HG03442 (cell line): ENCODE measurements around the gene LILRA6.
"Not testable (repeated sequence)": the region's sequence is repeated elsewhere in the genome, so short reads cannot be mapped to it uniquely, and the experiment has no call there.

ENCODE experiments used
- ATAC-seq: cut with Tn5 transposase; IDR thresholded peaks from one replicate; pipeline ENCODE4 v1.9.1; 2021; ENCODE audit warnings: mild to moderate bottlenecking, moderate library complexity; ENCODE audit not compliant: unreplicated experiment

The LILRA6 gene

DNA sequence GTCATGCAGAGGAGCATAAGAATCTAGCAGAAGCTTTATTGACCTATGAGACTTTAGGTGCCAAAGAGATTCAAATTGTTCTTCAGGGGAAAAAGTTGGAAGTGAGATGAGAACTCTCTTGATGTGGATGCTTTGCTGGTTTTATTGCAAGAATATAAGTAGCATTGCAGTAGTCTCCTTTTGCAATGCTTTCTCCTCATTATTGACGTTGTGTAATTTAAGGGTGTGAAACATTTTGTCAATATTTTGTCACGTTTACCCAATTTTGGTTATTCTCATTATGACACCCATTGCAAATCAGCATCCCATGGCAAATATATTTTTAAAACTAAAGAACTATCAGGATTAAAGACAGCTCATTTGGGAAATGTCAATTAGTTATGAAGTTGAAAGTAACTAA lies 26.3 kb upstream of the LILRA6 start:
- ATAC-seq, result no peak

DNA sequence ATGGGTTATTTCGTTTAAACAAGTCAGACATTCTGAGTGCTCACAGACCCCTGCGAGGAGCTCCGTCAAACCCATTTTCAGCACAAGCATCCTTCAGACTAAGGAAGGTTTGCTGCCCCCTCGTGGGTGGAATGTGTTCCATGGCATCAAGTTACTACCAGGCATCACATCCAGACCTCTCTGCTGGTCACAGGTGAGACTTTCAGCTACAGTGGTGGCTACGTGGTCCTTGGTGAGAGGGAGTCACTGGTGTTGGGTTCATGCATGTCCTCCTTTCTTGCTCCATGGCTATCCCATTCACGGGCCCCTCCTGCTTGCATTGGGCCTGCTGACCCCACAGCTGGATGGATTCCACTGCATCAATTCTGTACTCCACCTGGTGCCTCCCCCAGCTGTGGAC lies 23.5 kb upstream of the LILRA6 start:
- ATAC-seq, result no peak

DNA sequence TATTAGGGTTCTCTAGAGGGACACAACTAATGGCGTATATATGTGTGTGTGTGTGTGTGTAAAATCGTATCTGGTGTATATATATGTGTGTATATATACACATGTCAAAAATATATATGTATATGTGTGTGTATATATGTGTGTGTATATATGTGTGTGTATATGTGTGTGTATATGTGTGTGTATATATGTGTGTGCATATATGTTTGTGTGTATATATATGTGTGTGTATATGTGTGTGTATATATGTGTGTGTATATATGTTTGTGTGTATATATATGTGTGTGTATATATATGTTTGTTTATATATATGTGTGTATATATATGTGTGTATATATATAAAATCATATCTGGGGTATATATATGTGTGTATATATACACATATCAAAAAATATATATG lies 19.9 kb upstream of the LILRA6 start:
- ATAC-seq, result no peak

DNA sequence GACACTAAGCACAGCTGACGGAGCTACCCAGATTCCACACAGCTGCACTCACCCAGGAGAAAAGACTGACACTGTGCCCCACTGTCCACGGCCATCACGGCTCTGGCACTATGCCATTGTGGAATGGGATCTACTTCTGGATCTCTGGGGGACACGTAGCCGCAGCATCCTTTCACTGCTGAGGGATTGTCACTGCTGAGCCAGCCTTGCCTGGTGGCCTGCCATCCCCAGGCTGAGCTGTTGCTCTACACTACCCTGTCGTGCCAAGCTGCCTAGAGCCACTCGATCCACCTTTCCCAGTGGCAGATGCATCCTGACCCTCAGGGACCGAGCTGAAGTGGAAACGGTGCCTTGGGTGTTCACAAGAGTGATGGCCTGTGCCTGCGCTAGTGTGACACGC lies 19.5 kb upstream of the LILRA6 start:
- no peak for ATAC-seq

DNA sequence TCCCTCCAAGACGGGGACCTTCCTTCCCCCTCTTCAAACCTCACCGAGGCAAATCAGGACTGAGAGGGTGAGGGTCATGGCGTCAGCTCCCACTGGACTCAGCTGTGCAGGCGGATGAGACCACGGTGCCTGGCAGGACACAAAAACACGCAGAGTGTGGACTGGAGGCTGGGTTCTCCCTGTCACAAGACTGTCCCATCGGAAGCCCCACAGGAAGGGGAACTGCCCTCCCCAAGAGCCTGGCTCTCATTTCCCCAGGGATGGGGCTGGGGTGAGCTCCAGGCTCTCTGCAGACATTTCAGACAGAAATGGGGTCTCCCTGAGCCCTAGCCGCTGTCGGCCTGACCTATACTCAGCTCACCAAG lies 14.5 kb upstream of the LILRA6 start, which contains the start of gene LILRB5:
Gene LILRB5, minus strand, starts transcription at position 158 of the 365 bp plus-strand sequence. Its CDS starts 80 bp downstream, at position 78.
- ATAC-seq, result no peak

DNA sequence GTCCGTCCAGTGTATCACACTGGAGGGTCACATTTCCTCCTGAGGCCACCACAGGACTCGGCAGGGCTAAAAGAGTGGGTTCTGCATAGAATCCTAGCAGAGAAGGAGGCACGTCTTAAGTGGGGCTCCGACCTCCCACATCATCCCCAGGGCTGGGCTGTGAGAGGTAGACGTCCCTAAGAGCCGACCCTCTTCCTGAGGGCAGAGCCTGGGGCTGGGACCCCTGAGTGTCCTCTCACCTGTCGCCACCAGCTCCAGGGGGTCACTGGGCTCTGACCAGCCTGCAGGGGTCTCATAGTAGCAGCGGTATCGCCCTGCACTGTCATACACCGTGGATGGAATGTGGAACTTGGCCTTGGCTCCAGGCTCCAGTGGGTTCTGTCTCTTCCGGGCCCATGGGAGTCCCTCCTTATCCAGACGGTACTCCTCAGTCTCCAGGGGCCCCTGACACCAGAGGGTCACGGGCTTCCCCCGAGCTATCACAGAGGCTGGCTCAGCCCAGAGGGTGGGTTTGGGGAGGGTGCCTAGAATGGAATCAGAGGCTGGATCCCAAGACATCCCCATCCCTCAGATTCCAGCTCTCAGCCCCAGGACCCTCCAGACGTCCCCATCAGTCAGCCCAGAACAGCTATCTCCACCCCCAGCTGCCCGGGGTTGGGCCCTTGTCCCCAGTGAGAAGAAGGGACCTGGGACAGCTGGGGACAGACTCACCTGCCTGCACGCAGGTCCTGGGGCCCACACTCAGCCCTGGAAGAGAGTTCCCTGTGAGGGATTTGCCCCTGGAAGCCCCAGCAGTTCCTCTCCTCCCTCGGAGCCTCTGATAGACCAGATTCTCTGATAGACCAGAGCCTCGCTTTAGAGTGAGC lies 13.9 kb upstream of the LILRA6 start:
- no peak for ATAC-seq

DNA sequence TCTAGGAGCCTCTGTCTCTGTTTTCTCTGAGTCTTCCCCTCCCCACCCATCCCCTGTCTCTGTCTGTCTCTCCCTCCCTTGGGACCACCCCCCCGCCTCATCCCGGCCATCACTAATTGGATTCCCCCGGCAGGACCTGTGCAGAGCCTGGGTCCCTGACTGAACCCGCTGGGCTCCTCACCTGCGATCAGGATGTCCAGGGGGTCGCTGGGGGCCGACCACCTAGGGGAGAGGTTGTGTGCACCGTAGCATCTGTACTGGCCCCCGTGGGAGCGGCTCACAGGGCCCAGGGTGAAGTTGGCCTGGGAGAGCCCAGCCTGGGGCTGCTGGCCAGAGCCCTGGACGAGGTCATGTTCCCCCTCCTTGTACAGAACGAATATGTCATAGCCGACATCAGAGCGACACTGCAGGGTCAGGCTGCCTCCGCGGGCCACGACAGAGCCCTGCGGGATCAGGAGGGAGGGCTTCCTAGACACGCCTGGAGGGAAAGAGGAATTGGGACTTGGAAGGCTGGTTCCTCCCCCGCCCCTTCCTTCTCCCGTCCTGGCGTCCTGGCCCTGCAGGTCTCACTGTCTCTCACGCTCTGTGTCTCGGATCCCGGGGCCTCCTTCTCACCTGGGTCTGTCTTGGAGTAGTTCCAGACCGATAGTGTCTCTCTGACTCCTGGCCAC lies 12.7 kb upstream of the LILRA6 start:
- ATAC-seq, result no peak

DNA sequence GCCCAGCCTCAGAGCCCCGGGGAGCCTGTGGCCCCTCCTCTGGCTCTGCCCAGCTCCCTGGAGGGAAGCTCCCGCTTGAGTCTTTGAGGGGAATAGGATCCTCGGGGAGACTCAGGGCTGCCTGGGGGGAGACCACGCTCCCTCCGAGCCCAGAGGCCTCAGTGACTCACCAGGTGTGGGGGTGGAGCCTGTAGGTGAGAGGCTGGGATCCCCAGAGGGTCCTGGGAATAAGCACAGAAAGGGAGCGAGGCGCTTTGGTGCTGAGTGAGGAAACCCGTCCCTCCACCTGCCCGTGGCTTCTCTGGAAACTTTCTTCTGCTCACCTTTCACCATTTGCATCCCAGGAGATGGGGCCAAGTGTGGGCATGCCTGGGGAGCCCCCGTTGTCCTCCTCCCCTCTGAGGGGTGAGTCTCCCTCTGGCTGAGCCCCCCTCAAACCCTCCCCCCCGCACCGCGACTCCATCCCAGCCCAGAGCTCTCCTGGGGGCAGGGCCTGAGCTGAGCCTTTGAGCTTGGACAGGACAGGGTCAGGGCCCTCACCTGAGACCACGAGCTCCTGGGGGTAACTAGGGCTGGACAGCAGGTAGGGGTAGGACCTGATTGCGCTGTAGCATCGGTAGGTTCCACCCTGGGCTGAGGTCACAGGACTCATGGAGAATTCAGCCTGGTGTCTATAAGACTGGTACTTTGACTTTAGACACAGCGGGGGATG lies 11.8 kb upstream of the LILRA6 start:
- ATAC-seq, result no peak

DNA sequence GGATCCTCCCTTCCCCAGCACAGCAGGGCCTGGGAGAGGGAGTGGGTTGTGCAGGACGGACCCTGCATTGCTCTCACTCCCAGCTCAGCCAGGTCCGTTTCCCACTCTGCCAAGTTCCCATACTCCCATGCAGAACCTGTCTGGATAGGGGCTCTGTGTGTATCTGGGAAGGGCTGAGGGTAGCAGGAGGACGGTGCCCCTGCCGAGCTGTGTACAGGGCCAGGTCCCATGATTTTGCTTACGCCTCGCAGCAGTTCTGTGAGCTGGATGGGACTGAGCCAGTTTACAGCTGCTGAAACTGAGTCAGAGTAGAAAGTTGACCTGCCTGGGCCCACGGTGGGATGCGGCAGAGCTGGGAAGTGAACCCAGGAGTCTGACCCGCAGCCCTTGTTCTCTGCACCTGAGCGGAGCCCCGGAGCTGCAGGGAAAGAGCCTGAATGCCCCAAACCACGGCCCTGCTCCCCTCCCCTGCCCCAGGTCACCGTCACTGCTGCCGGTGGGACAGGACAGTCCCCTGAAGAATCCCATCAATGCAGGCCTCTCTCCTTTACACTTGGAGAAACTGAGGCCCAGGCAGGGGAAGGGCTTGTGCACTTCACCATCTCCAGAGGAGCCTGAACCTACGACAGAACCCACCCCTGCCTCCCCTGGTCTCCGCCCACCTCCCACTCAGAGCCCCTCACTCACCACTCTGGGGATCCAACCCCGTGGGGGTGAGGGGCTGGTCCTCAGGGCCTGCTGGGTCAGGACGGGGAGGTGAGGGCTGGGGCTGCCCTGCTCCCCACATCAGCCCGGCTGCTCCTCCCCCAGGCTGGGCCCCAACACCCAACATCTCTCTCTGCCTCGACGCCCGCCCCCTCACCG lies 11.0 kb upstream of the LILRA6 start:
- ATAC-seq, result no peak

DNA sequence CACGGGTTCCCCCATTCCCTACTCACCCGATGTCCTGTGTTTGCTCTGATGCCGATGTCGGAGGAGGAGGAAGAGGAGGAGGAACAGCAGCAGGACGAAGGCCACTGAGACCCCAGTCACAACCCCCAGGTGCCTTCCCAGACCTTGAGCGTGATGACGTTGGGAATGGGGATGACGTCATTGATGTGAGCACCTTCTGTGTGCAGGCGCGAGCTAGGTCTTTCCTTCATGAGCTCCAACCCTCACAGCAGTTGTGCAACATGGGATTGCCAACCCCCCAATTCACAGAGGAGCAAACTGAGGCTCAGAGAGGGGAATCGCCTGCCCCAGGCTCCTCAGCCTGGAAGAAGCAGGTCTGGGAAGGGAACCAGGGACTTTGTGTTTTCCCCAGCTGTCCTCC lies 10.3 kb upstream of the LILRA6 start:
- no peak for ATAC-seq

DNA sequence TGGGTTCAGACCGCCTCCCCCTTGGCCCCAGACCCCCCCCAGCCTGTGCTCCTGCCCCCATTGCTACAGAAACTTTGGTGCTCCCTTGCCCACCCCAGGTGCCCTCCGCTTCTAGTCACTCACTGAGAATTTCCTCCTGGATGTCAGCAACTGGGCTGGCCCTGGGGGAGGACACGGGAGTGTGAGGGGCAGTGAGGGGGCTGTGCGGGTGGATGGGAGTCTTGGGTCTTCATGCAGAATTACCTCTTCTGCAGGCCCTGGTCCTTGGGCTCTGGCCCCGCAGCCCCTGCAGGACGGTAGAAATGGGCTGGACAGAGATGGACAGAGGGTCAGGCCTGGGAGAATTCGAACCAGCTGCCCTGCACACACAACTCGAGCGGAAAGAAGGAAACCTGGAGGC lies 9.7 kb upstream of the LILRA6 start:
- no peak for ATAC-seq

DNA sequence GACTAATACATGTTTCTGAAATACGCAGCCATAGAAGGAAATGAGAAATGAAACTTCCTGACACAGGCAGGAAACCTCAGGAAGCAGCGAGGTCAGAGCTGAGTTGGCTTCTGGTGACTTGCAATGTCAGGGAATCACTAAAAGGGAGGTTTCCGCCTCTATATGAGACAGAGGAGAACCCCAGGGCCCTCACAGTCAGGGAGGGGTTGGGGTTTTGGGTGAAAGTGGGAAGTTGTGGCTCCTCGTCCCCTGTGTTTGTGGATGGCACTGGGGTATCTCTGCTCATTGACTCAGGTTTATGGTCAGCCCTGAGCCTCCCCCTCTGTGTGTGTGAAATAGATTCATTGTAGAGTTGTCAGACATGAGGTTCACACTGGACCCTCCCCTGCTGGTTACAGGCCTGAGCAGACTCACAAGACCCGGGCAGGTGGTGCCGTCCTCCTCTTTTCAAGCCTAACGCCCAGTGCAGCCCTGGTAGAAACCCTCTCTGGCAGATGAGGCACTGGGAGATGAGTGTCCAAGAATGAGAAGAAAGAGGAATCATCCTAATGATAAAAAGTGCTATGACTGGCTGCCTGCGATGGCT lies 5.5 kb upstream of the LILRA6 start:
- no peak for ATAC-seq

DNA sequence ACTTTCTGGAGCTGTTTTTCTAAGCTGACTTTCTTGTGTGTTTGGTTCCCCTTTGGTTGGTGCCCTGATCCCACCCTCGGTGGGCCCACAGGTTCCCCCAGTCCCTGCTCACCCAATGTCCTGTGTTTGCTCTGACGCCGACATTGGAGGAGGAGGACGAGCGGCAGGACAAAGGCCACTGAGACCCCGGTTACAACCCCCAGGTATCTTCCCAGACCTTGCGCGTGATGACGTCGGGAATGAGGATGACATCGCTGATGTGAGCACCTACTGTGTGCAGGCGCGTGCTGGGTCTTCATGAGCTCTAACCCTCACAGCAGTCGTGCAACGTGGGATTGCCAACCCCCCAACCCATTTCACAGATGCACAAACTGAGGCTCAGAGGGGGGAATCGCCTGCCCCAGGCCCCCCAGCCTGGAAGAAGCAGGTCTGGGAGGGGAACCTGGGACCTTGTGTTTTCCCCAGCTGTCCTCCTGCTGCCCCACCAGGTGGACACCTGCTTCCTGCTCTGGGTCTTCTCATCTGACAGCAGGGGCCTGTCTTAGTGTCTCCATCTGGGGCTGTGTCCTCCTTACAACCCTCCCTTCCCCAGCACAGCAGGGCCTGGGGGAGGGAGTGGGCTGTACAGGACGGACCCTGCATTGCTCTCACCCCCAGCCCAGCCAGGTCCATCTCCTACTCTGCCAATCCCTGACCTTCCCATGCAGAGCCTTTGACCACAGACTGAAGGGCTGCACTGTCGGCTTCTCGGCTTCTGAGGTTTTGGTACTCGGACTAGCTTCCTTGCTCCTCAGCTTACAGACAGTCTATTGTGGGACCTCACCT lies 4.7 kb upstream of the LILRA6 start:
- ATAC-seq, result no peak

DNA sequence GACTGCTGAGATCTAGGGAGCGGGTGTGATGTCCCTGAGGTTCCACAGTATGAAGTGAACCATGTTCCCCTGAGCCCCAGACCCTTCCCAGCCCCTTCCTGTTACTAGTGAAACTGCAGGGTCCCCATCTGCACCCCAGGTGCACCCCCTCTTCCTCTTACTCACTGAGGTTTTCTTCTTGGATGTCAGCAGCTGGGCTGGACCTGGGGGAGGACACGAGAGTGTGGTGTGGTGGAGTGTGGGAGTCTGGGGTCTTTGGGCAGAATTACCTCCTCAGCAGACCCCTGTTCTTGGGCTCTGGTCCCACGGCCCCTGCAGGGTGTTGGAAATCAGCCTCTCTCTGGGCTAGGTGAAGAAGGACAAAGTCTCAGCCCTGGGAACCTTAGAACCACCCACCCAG lies 3.3 kb upstream of the LILRA6 start:
- ATAC-seq, result no peak

DNA sequence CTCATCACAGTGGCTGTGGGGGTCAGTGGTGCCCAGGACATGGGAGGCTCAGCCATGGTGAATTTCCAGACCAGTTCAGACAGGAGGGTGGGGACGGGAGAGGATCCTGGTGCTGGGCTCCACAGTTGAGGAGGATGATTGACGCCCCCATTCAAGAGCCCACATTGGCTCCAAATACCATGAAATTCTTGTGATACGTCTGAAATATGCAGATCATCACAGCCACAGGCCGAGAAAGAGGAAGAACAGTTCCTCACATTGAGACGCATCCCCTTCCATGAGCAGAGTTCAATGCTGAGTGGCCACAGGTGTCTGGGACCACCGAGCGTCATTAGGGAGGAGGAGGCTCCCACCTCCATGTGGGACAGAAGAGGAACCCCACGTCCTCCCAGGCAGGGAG lies 1.2 kb upstream of the LILRA6 start:
- ATAC-seq, result not testable (repeated sequence)

DNA sequence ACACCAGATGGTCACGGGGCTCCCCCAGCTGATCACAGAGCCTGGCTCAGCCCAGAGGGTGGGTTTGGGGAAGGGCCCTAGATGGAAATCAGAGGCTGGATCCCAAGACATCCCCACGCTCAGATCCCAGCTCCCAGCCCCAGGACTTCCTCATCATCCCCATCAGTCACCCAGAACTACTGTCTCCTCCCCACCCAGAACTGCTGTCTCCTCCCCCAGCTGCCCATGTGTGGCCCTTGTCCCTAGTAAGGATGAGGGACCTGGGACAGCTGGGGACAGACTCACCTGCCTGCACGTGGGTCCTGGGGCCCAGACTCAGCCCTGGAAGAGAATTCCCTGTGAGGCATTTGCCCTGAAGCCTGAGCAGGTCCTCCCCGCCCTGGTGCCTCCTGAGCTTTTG lies 356 bp downstream of the LILRA6 start:
- ATAC-seq, result not testable (repeated sequence)

DNA sequence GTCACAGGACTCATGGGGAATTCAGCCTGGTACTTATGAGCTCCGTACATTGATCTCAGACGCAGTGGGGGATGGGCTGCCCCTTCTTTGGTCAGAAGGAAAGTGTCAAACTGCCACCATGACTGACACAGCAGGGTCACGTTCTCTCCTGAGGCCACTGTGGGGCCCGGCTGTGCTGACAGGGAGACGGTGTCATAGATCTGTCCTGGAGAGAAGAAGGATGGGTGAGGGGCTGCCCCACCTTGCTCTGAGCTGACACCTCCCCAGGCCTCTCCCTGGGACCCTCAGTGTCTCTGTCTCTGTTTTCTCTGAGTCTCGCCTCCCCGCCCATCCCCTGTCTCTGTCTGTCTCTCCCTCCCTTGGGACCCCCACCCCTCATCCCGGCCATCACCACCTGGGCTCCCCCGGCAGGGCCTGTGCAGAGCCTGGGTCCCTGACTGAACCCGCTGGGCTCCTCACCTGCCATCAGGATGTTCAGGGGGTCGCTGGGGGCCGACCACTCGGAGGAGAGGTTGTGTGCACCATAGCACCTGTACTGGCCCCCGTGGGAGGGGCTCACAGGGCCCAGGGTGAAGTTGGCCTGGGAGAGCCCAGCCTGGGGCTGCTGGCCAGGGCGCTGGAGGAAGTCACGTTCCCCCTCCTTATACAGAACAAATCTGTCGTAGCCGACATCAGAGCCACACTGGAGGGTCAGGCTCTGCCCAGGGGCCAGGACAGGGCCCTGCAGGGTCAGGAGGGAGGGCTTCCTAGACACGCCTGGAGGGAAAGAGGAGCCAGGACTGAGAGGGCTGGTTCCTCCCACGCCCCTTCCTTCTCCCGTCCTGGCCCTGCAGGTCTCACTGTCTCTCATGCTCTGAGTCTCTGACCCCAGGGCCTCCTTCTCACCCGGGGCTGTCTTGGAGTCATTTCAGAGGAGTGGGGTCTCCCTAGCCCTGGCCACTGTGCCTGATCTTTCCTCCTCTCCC lies 1.9 kb downstream of the LILRA6 start:
- ATAC-seq, result not testable (repeated sequence)
